ENCODE measurements around the gene RADIL. TPM values are rescaled to one million over a fixed set of nuclear protein-coding genes. Genes with fewer than 3 reads are reported as not detected.

Gene RADIL
- total RNA-seq, 1 experiment from 2014 or later, result not detected

- Mint-ChIP-seq H3K9me3 (ENCODE audit: unreplicated experiment) (no peaks in the 10 kb centered on the region), H3K4me1 (ENCODE audit: low read depth, unreplicated experiment) (no peaks in the 10 kb centered on the region), H3K27me3 (ENCODE audit: insufficient read depth, unreplicated experiment) (no peaks in the 10 kb centered on the region), H3K4me3 (ENCODE audit: unreplicated experiment) (no peak overlapping the region), H3K36me3 (ENCODE audit: insufficient read depth, unreplicated experiment) (no peaks in the 10 kb centered on the region), H3K27ac (ENCODE audit: unreplicated experiment) (no peak overlapping the region)
- no peaks in the 10 kb centered on the region for H3K27me3 ChIP-seq (replicated peaks; ENCODE audit: control insufficient read depth, insufficient read depth, low read length)
- ChIA-PET CTCF (no interaction called here), POLR2A (no interaction called here)
- H3K9me3 ChIP-seq, result no peaks in the 10 kb centered on the region
- BruUV-seq (replicated peaks), result no TSS peak
- no peaks in the 10 kb centered on the region for H3K4me1 ChIP-seq
- intact Hi-C loops (cut with micrococcal nuclease; ENCODE audit: unreplicated experiment), result loop anchor here (10.0 kb wide), 1 partner anchor 122 kb away; no protein-coding TSS in a partner anchor
- no peak overlapping the region for H3K4me3 ChIP-seq (ENCODE audit: low read depth, low read length)
- H3K36me3 ChIP-seq (ENCODE audit: control insufficient read depth, insufficient read depth, low read length), result no peaks in the 10 kb centered on the region
- TF ChIP-seq, protein P1, sequence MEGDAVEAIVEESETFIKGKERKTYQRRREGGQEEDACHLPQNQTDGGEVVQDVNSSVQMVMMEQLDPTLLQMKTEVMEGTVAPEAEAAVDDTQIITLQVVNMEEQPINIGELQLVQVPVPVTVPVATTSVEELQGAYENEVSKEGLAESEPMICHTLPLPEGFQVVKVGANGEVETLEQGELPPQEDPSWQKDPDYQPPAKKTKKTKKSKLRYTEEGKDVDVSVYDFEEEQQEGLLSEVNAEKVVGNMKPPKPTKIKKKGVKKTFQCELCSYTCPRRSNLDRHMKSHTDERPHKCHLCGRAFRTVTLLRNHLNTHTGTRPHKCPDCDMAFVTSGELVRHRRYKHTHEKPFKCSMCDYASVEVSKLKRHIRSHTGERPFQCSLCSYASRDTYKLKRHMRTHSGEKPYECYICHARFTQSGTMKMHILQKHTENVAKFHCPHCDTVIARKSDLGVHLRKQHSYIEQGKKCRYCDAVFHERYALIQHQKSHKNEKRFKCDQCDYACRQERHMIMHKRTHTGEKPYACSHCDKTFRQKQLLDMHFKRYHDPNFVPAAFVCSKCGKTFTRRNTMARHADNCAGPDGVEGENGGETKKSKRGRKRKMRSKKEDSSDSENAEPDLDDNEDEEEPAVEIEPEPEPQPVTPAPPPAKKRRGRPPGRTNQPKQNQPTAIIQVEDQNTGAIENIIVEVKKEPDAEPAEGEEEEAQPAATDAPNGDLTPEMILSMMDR (IDR thresholded peaks at IDR 0.05; ENCODE audit: insufficient read depth in 1 of 2, low read depth in 1 of 2, low read length in 1 of 2, severe bottlenecking in 1 of 2, unreplicated experiment in 1 of 2), result no peak
- DNase-seq, result no peak
These were observed 41.0 kb downstream of the RADIL start for GRCh38 chr7:4842319-4843064.

- ChIA-PET POLR2A (no interaction called here), CTCF (no interaction called here)
- no peak overlapping the region for H3K4me3 ChIP-seq (ENCODE audit: low read depth, low read length)
These were observed 41.7 kb downstream of the RADIL start for GRCh38 chr7:4841836-4842235.

GRCh38 chr7:4841007-4841784 lies 42.3 kb downstream of the RADIL start:
- Mint-ChIP-seq H3K4me1 (ENCODE audit: low read depth, unreplicated experiment) (no peaks in the 10 kb centered on the region), H3K4me3 (ENCODE audit: unreplicated experiment) (no peak overlapping the region), H3K27ac (ENCODE audit: unreplicated experiment) (no peak overlapping the region), H3K9me3 (ENCODE audit: unreplicated experiment) (no peaks in the 10 kb centered on the region), H3K27me3 (ENCODE audit: insufficient read depth, unreplicated experiment) (no peaks in the 10 kb centered on the region), H3K36me3 (ENCODE audit: insufficient read depth, unreplicated experiment) (no peaks in the 10 kb centered on the region)
- TF ChIP-seq, protein P1 (IDR thresholded peaks at IDR 0.05; ENCODE audit: insufficient read depth in 1 of 2, low read depth in 1 of 2, low read length in 1 of 2, severe bottlenecking in 1 of 2, unreplicated experiment in 1 of 2), result no peak
- Histone ChIP-seq H3K27me3 (replicated peaks; ENCODE audit: control insufficient read depth, insufficient read depth, low read length) (no peaks in the 10 kb centered on the region), H3K9me3 (no peaks in the 10 kb centered on the region), H3K4me3 (ENCODE audit: low read depth, low read length) (no peak overlapping the region), H3K36me3 (ENCODE audit: control insufficient read depth, insufficient read depth, low read length) (no peaks in the 10 kb centered on the region), H3K4me1 (no peaks in the 10 kb centered on the region)
- BruUV-seq (replicated peaks), result no TSS peak
- ChIA-PET CTCF (no interaction called here), POLR2A (no interaction called here)
- DNase-seq, result no peak
- intact Hi-C loops (cut with micrococcal nuclease; ENCODE audit: unreplicated experiment), result loop anchor here (10.0 kb wide), 1 partner anchor 124 kb away; no protein-coding TSS in a partner anchor

More at GRCh38 chr7:4841836-4842235, 41.7 kb downstream of the RADIL start:
- TF ChIP-seq, protein P1 (IDR thresholded peaks at IDR 0.05; ENCODE audit: insufficient read depth in 1 of 2, low read depth in 1 of 2, low read length in 1 of 2, severe bottlenecking in 1 of 2, unreplicated experiment in 1 of 2), result no peak
- H3K27me3 Mint-ChIP-seq (ENCODE audit: insufficient read depth, unreplicated experiment), result no peaks in the 10 kb centered on the region
- intact Hi-C loops (cut with micrococcal nuclease; ENCODE audit: unreplicated experiment), result loop anchor here (10.0 kb wide), 1 partner anchor 123 kb away; no protein-coding TSS in a partner anchor
- H3K9me3 Mint-ChIP-seq (ENCODE audit: unreplicated experiment), result no peaks in the 10 kb centered on the region
- H3K4me1 Mint-ChIP-seq (ENCODE audit: low read depth, unreplicated experiment), result no peaks in the 10 kb centered on the region
- H3K27me3 ChIP-seq (replicated peaks; ENCODE audit: control insufficient read depth, insufficient read depth, low read length), result no peaks in the 10 kb centered on the region
- no peak overlapping the region for H3K27ac Mint-ChIP-seq (ENCODE audit: unreplicated experiment)
- no peaks in the 10 kb centered on the region for H3K4me1 ChIP-seq
- no TSS peak for BruUV-seq (replicated peaks)
- no peaks in the 10 kb centered on the region for H3K36me3 ChIP-seq (ENCODE audit: control insufficient read depth, insufficient read depth, low read length)
- no peak for DNase-seq
- no peak overlapping the region for H3K4me3 Mint-ChIP-seq (ENCODE audit: unreplicated experiment)
- H3K36me3 Mint-ChIP-seq (ENCODE audit: insufficient read depth, unreplicated experiment), result no peaks in the 10 kb centered on the region
- H3K9me3 ChIP-seq, result no peaks in the 10 kb centered on the region

Data from Caco-2 (cell line).